Ammon's horn (tissue), 1 donor: ENCODE data around the gene NINJ2.
"Not testable (repeated sequence)": the region's sequence is repeated elsewhere in the genome, so short reads cannot be mapped to it uniquely, and the experiment has no call there.

ENCODE experiments used
- DNase-seq: peaks from one replicate; pipeline ENCODE4 v3.0.0-alpha.2; 2016; ENCODE audit warnings: low spot score

NINJ2 gene

GRCh38 chr12:663293-663871 is at the start of gene NINJ2:
TSS of gene NINJ2 (minus strand) at chr12:663445. CDS start at chr12:663360, 85 bp downstream.
- DNase-seq, result no peak

- DNase-seq, result peak; percentile 38
These were observed 49.1 kb upstream of the NINJ2 start for GRCh38 chr12:712172-712863.

GRCh38 chr12:709455-710020 is 46.3 kb upstream of the NINJ2 start:
- DNase-seq, result no peak

GRCh38 chr12:708084-708483 is 44.8 kb upstream of the NINJ2 start:
- DNase-seq, result not testable (repeated sequence)

- no peak for DNase-seq
These were observed 41.4 kb upstream of the NINJ2 start for GRCh38 chr12:704516-705242.

GRCh38 chr12:701896-702539 is 38.8 kb upstream of the NINJ2 start:
- peak; percentile 95 for DNase-seq

GRCh38 chr12:700016-700415 is 36.8 kb upstream of the NINJ2 start:
- no peak for DNase-seq

GRCh38 chr12:698222-698621 is 35.0 kb upstream of the NINJ2 start:
- not testable (repeated sequence) for DNase-seq

GRCh38 chr12:697481-697880 is 34.2 kb upstream of the NINJ2 start:
- DNase-seq, result no peak

- peak; percentile 42 for DNase-seq
These were observed 31.7 kb upstream of the NINJ2 start for GRCh38 chr12:694734-695503.

- no peak for DNase-seq
These were observed 30.8 kb upstream of the NINJ2 start for GRCh38 chr12:693934-694533.

GRCh38 chr12:692274-692673 is 29.0 kb upstream of the NINJ2 start:
- DNase-seq, result no peak

- no peak for DNase-seq
These were observed 27.2 kb upstream of the NINJ2 start for GRCh38 chr12:690466-690865.

GRCh38 chr12:685388-685787 is 22.1 kb upstream of the NINJ2 start:
- peak; percentile 43 for DNase-seq

- DNase-seq, result no peak
These were observed 21.2 kb upstream of the NINJ2 start for GRCh38 chr12:684416-684815.

GRCh38 chr12:681568-682256 is 18.5 kb upstream of the NINJ2 start:
- DNase-seq, result no peak

GRCh38 chr12:678747-679712 is 15.8 kb upstream of the NINJ2 start:
- DNase-seq, result no peak

GRCh38 chr12:675562-675961 is 12.3 kb upstream of the NINJ2 start:
- peak; percentile 42 for DNase-seq

- DNase-seq, result no peak
These were observed 11.1 kb upstream of the NINJ2 start for GRCh38 chr12:674272-674781.
